Psoas muscle (tissue), 8 donors: ENCODE measurements around the gene CD55. TPM values are rescaled to one million over a fixed set of nuclear protein-coding genes. Genes with fewer than 3 reads are reported as not detected.

Experiments used
- ATAC-seq, 4 donors: fragments of 200-7000 bp; cut with Tn5 transposase; one replicate each; pipeline ENCODE4 v1.9.1; 2020; ENCODE audit warnings: moderate library complexity in 3 of 4, mild to moderate bottlenecking in 2 of 4
- DNase-seq, 2 donors: peaks; one replicate each; pipeline ENCODE4 v3.0.0-alpha.2; 2020
- H3K27ac ChIP-seq: fragments of 200-600 bp; one replicate; pipeline ENCODE4 v1.8.0; 2022
- H3K27me3 ChIP-seq, 3 donors: fragments of 200-600 bp in 1 of 3; one replicate each; pipeline versions ENCODE4 v1.6.1 to v1.8.0; 2013 to 2022; ENCODE audit warnings: low read length in 2 of 3, mild to moderate bottlenecking in 2 of 3, moderate library complexity in 1 of 3; ENCODE audit not compliant: insufficient read depth in 3 of 3
- H3K36me3 ChIP-seq, 2 donors: fragments of 200-600 bp in 1 of 2; one replicate each; pipeline versions ENCODE4 v1.6.1 to v1.8.0; 2013 to 2022; ENCODE audit warnings: low read depth in 1 of 2, mild to moderate bottlenecking in 1 of 2, moderate library complexity in 1 of 2; ENCODE audit not compliant: insufficient read depth in 1 of 2
- H3K4me1 ChIP-seq: fragments of 200-600 bp; one replicate; pipeline ENCODE4 v1.8.0; 2022
- H3K4me3 ChIP-seq: fragments of 200-600 bp; one replicate; pipeline ENCODE4 v1.8.0; 2022; ENCODE audit warnings: mild to moderate bottlenecking
- H3K9me3 ChIP-seq: fragments of 200-600 bp; one replicate; pipeline ENCODE4 v1.8.0; 2022
- WGBS, 3 donors: extraction: QIAGEN DNeasy Blood & Tissue Kit; methylation state at CpG; one replicate each; pipeline versions ENCODE4 v1.1.6 to v1.1.7; 2013; 5-methylcytosine and 5-hydroxymethylcytosine counted together
- intact Hi-C, 2 donors: fragments of 100-400 bp; cut with DNase I; formaldehyde crosslinking; loops; one replicate each; pipeline versions ENCODE4 v1.11.0 to v1.14.2; 2022
- polyA plus RNA-seq, 3 donors: library from polyadenylated mRNA; stranded (reverse); fragments of 200-250 nt; gene quantifications; one replicate each; pipeline ENCODE4 v1.2.3, GENCODE V29; 2013
- total RNA-seq, 4 donors: library from RNA; stranded (reverse); fragmentation: NEBNext Ultra II Directional in 2 of 4; extraction: Animal tissue kit (Norgen Biotek cat#: 25700) in 2 of 4; gene quantifications; one replicate each; pipeline versions ENCODE4 v1.2.1 to v1.2.4, GENCODE V29; 2021 to 2023
- TF ChIP-seq, protein P1 (sequence below): fragments of 200-600 bp; IDR thresholded peaks from one replicate; pipeline ENCODE4 v1.8.0; 2022; ENCODE audit warnings: antibody characterized with exemption
- donor health status: healthy with polysubstance abuse.
- donor health status: DM: no; HTN: no; CAD: no; lungs with moderate emphysema.
- donor health status: Bipolar disorder and iron deficiency.
- donor health status: healthy.
- donor health status: DM: yes; HTN: yes; CAD: no.
- donor health status: DM: no; HTN: no; CAD: no.
- donor health status: DM: no; HTN: no; CAD: no.
- donor health status: DM: yes; HTN: yes; CAD: no.

The CD55 gene
- total and polyA plus RNA-seq, 7 donors = 44.2 to 318 (median 102) TPM

GRCh38 chr1:207404849-207405525, 83.5 kb downstream of the CD55 start:
- peak; percentile 64 to 91 (median 76) for ATAC-seq
- WGBS, 3 donors = 74 to 80% (median 79%) methylated on average over 5 to 6 of the region's 6 CpGs
- no peaks in the 10 kb centered on the region for H3K27me3 ChIP-seq
- intact Hi-C loops = loop anchor here (2.0 to 10.0 kb wide), 5 partner anchors 140 to 322 kb away; no protein-coding TSS in a partner anchor
- TF ChIP-seq, protein P1, sequence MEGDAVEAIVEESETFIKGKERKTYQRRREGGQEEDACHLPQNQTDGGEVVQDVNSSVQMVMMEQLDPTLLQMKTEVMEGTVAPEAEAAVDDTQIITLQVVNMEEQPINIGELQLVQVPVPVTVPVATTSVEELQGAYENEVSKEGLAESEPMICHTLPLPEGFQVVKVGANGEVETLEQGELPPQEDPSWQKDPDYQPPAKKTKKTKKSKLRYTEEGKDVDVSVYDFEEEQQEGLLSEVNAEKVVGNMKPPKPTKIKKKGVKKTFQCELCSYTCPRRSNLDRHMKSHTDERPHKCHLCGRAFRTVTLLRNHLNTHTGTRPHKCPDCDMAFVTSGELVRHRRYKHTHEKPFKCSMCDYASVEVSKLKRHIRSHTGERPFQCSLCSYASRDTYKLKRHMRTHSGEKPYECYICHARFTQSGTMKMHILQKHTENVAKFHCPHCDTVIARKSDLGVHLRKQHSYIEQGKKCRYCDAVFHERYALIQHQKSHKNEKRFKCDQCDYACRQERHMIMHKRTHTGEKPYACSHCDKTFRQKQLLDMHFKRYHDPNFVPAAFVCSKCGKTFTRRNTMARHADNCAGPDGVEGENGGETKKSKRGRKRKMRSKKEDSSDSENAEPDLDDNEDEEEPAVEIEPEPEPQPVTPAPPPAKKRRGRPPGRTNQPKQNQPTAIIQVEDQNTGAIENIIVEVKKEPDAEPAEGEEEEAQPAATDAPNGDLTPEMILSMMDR = peak; percentile 80
- no peak for DNase-seq
- no peaks in the 10 kb centered on the region for H3K36me3 ChIP-seq
- no peaks in the 10 kb centered on the region for H3K9me3 ChIP-seq
- H3K4me1 ChIP-seq = no peaks in the 10 kb centered on the region
- H3K4me3 ChIP-seq = no peak overlapping the region
- H3K27ac ChIP-seq = no peak overlapping the region

- Histone ChIP-seq H3K27ac (no peak overlapping the region), H3K4me3 (no peak overlapping the region), H3K4me1 (no peaks in the 10 kb centered on the region), H3K27me3 (no peaks in the 10 kb centered on the region), H3K9me3 (no peaks in the 10 kb centered on the region), H3K36me3 (no peaks in the 10 kb centered on the region)
- ATAC-seq (no peak), DNase-seq (no peak)
- intact Hi-C loops = loop anchor here (2.0 to 10.0 kb wide), 5 partner anchors 141 to 323 kb away; no protein-coding TSS in a partner anchor
- TF ChIP-seq, protein P1 = no peak
Observed at GRCh38 chr1:207405814-207406213, 84.3 kb downstream of the CD55 start.

DNA sequence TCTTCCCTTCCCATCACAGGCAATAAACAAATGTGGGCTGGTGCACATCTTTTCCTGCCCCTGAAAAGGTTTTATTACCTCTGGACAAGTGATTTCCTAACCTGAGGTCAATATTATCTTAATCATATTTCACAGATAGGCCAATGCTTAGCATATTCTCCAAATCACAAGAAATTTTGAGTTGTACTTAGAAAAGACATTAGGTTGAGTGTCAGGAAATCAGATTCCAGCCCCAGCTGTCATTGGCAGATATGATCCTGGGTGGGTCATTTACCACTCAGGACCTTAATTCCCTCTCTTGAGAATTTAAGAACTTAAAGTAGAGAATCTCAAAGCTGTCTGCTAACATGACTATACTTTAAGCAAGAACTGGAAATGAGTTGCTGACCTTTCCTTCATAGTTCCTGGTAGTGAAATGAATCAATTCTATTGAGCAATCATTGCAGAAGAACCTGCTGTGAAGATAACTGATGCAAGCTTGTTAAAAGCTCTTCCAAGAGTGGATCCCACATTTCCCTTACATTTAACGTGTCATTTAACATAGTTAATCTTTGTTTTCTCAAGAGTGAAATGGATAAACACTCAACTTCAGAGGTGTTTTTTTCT, 86.3 kb downstream of the CD55 start:
- intact Hi-C loops = loop anchor here (5.0 to 10.0 kb wide), 2 partner anchors 143 to 230 kb away; no protein-coding TSS in a partner anchor
- Histone ChIP-seq H3K4me3 (no peak overlapping the region), H3K27me3 (no peaks in the 10 kb centered on the region), H3K9me3 (no peaks in the 10 kb centered on the region), H3K36me3 (no peaks in the 10 kb centered on the region), H3K27ac (no peak overlapping the region), H3K4me1 (no peaks in the 10 kb centered on the region)
- 43 to 54% (median 49%) methylated on average over 1 of the region's 1 CpG for WGBS, 3 donors
- DNase-seq (no peak), ATAC-seq (no peak)
- TF ChIP-seq, protein P1 = no peak

Other genes starting within 250 kb of the CD55 start
- under 1 TPM in 3 of 4 donors, not detected in 1; 0.25 to 0.48 (median 0.27) TPM for gene C4BPB, start 232.8 kb upstream of the CD55 start, total RNA-seq
- under 1 TPM in 2 of 3 donors, not detected in 1; 0.08 to 0.12 TPM for gene C4BPB, start 232.8 kb upstream of the CD55 start, polyA plus RNA-seq
- gene C4BPA, start 217.4 kb upstream of the CD55 start, total RNA-seq = under 1 TPM in 1 of 4 donors, not detected in 3; 0.15 TPM
- not detected for gene C4BPA, start 217.4 kb upstream of the CD55 start, polyA plus RNA-seq
- gene CR2, start 132.7 kb downstream of the CD55 start, total RNA-seq = under 1 TPM in 2 of 4 donors, not detected in 2; 0.24 to 0.27 TPM
- gene CR2, start 132.7 kb downstream of the CD55 start, polyA plus RNA-seq = under 1 TPM in 2 of 3 donors, not detected in 1; 0.01 to 0.08 TPM
- 1 to 10 TPM in 3 of 4 donors, under 1 TPM in 1; 0.87 to 3.9 (median 1.4) TPM for gene CR1, start 174.5 kb downstream of the CD55 start, total RNA-seq
- gene CR1, start 174.5 kb downstream of the CD55 start, polyA plus RNA-seq = under 1 TPM; 0.08 to 0.13 (median 0.08) TPM